ENCODE data around the gene LRP1B.

DNA sequence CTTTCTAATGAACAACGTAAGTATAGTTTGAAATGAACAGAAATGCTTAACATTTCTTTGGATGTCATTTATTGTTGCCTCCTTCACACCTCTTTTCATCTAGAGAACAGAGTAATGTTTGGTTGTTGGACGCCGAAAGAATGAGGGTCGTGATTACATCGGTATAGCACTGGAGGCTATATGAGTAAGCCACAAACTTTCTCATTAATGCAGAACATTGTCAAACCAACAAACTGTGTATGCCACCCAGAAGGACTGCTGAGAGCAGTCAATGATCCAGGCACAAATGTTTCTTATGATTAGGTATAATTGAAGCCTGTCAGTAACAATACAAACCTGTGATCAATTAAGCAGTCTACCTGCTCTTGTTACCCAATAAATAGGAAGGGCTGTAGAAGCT lies 1855.9 kb downstream of the LRP1B start:
- TF ChIP-seq, protein P1, sequence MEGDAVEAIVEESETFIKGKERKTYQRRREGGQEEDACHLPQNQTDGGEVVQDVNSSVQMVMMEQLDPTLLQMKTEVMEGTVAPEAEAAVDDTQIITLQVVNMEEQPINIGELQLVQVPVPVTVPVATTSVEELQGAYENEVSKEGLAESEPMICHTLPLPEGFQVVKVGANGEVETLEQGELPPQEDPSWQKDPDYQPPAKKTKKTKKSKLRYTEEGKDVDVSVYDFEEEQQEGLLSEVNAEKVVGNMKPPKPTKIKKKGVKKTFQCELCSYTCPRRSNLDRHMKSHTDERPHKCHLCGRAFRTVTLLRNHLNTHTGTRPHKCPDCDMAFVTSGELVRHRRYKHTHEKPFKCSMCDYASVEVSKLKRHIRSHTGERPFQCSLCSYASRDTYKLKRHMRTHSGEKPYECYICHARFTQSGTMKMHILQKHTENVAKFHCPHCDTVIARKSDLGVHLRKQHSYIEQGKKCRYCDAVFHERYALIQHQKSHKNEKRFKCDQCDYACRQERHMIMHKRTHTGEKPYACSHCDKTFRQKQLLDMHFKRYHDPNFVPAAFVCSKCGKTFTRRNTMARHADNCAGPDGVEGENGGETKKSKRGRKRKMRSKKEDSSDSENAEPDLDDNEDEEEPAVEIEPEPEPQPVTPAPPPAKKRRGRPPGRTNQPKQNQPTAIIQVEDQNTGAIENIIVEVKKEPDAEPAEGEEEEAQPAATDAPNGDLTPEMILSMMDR (conservative IDR thresholded peaks at IDR 0.05 in 1 of 2, IDR thresholded peaks at IDR 0.05 in 1 of 2; ENCODE audit: low read depth in 1 of 2, low read length in 2 of 2) = no peak
- TF ChIP-seq EZH2 (IDR thresholded peaks at IDR 0.05; ENCODE audit: low read length, missing control alignments) = no peak

Measured in fibroblast of lung (primary cell).